Activated CD8-positive, alpha-beta T cell treated with anti-CD3 and anti-CD28 coated beads for 36 hours (primary cell): Measurements from ENCODE around the gene PROK2. TPM values are rescaled to one million over a fixed set of nuclear protein-coding genes. Genes with fewer than 3 reads are reported as not detected.

Experiments used
- ATAC-seq: fragments of 200-7000 bp; cut with Tn5 transposase; one replicate; pipeline ENCODE4 v1.10.0; 2021; ENCODE audit warnings: mild to moderate bottlenecking, moderate library complexity
- CTCF ChIA-PET: fragments of 350-600 bp; sonication (Branson Sonifier 250); formaldehyde crosslinking; loops from one replicate; lab custom pipeline; 2021; ENCODE audit warnings: antibody characterized with exemption; lab: Charles Lee
- POLR2A ChIA-PET: fragments of 350-600 bp; sonication (Branson Sonifier 250); formaldehyde crosslinking; loops from one replicate; lab custom pipeline; 2021; ENCODE audit warnings: antibody characterized with exemption; lab: Charles Lee
- DNase-seq: peaks from one replicate; pipeline ENCODE4 v3.0.0-alpha.2; 2020
- H3K27ac Mint-ChIP-seq: one replicate; pipeline ENCODE4 v1.8.0; 2021; ENCODE audit warnings: mild to moderate bottlenecking, mixed read lengths
- H3K27me3 Mint-ChIP-seq: one replicate; pipeline ENCODE4 v1.8.0; 2021; ENCODE audit warnings: mixed read lengths
- H3K36me3 Mint-ChIP-seq: one replicate; pipeline ENCODE4 v1.8.0; 2021; ENCODE audit warnings: low read depth, mixed read lengths
- H3K4me1 Mint-ChIP-seq: one replicate; pipeline ENCODE4 v1.8.0; 2021; ENCODE audit warnings: low read depth, mixed read lengths
- H3K4me3 Mint-ChIP-seq: one replicate; pipeline ENCODE4 v1.8.0; 2021; ENCODE audit warnings: mild to moderate bottlenecking, moderate library complexity, mixed read lengths
- H3K9me3 Mint-ChIP-seq: one replicate; pipeline ENCODE4 v1.8.0; 2021; ENCODE audit warnings: mixed read lengths
- CTCF ChIP-seq: fragments of 200-600 bp; IDR thresholded peaks from one replicate; pipeline ENCODE4 v1.8.0; 2022; ENCODE audit warnings: antibody characterized with exemption, mild to moderate bottlenecking
- intact Hi-C: fragments of 100-400 bp; cut with micrococcal nuclease; formaldehyde crosslinking; loops from one replicate; pipeline ENCODE4 v1.10.0; 2022
- total RNA-seq, 2 experiments: library from RNA; stranded (reverse); gene quantifications; one replicate each; pipeline ENCODE4 v1.2.3, GENCODE V29; 2021

The PROK2 gene
- under 1 TPM; 0.27 to 0.34 TPM for total RNA-seq

GRCh38 chr3:71784914-71785531 lies at the start of gene PROK2:
Gene PROK2, minus strand, starts transcription at chr3:71785148. Its CDS starts 96 bp downstream, at chr3:71785052.
- TF ChIP-seq CTCF = no peak
- POLR2A ChIA-PET = no interaction called here
- CTCF ChIA-PET = interaction anchor here (1.0 kb wide), 1 partner anchor 74 kb away, joined by 3 read pairs; no protein-coding TSS in a partner anchor
- no peaks in the 10 kb centered on the region for H3K9me3 Mint-ChIP-seq
- DNase-seq (peak; percentile 58), ATAC-seq (peak; percentile 76)
- intact Hi-C loops = no loop called here
- H3K4me1 Mint-ChIP-seq = peaks cover 10% of the 10 kb centered on the region
- peaks cover 53% of the 10 kb centered on the region for H3K27me3 Mint-ChIP-seq
- H3K27ac Mint-ChIP-seq = peak within 1 kb of the TSS; percentile 28
- peak within 1 kb of the TSS; percentile 64 for H3K4me3 Mint-ChIP-seq
- H3K36me3 Mint-ChIP-seq = no peaks in the 10 kb centered on the region

GRCh38 chr3:71831599-71831998 lies 46.7 kb upstream of the PROK2 start:
- TF ChIP-seq CTCF = no peak
- POLR2A ChIA-PET = no interaction called here
- Mint-ChIP-seq H3K4me1 (no peaks in the 10 kb centered on the region), H3K27ac (no peak overlapping the region), H3K36me3 (no peaks in the 10 kb centered on the region), H3K4me3 (no peak overlapping the region), H3K27me3 (no peaks in the 10 kb centered on the region), H3K9me3 (no peaks in the 10 kb centered on the region)
- ATAC-seq = no peak
- CTCF ChIA-PET = no interaction called here
- intact Hi-C loops = no loop called here
- DNase-seq = no peak

- intact Hi-C loops = no loop called here
- DNase-seq = no peak
- CTCF ChIA-PET = no interaction called here
- Mint-ChIP-seq H3K27me3 (peaks cover 2% of the 10 kb centered on the region), H3K9me3 (no peaks in the 10 kb centered on the region), H3K4me1 (no peaks in the 10 kb centered on the region), H3K27ac (no peak overlapping the region), H3K36me3 (no peaks in the 10 kb centered on the region), H3K4me3 (no peak overlapping the region)
- POLR2A ChIA-PET = no interaction called here
- no peak for ATAC-seq
- TF ChIP-seq CTCF = no peak
These were observed 40.8 kb upstream of the PROK2 start for GRCh38 chr3:71825551-71826283.

GRCh38 chr3:71821116-71821515 lies 36.2 kb upstream of the PROK2 start:
- H3K9me3 Mint-ChIP-seq = no peaks in the 10 kb centered on the region
- H3K4me1 Mint-ChIP-seq = no peaks in the 10 kb centered on the region
- TF ChIP-seq CTCF = no peak
- POLR2A ChIA-PET = no interaction called here
- CTCF ChIA-PET = interaction anchor here (1.1 kb wide), 1 partner anchor 58 kb away, joined by 3 read pairs; no protein-coding TSS in a partner anchor
- no peaks in the 10 kb centered on the region for H3K36me3 Mint-ChIP-seq
- ATAC-seq = no peak
- peaks cover 2% of the 10 kb centered on the region for H3K27me3 Mint-ChIP-seq
- H3K4me3 Mint-ChIP-seq = no peak overlapping the region
- intact Hi-C loops = no loop called here
- no peak for DNase-seq
- no peak overlapping the region for H3K27ac Mint-ChIP-seq

- intact Hi-C loops = no loop called here
- TF ChIP-seq CTCF = no peak
- ATAC-seq = no peak
- Mint-ChIP-seq H3K9me3 (no peaks in the 10 kb centered on the region), H3K4me3 (no peak overlapping the region), H3K36me3 (no peaks in the 10 kb centered on the region), H3K4me1 (no peaks in the 10 kb centered on the region), H3K27ac (no peak overlapping the region), H3K27me3 (peaks cover 2% of the 10 kb centered on the region)
- POLR2A ChIA-PET = no interaction called here
- DNase-seq = no peak
- CTCF ChIA-PET = no interaction called here
These were observed 32.3 kb upstream of the PROK2 start for GRCh38 chr3:71817262-71817661.
